ENCODE data around the gene TSPOAP1.

Gene TSPOAP1

GRCh38 chr17:58325289-58325726, 3.3 kb downstream of the TSPOAP1 start:
- no peak for ATAC-seq (ENCODE audit: low read depth)
- Histone ChIP-seq H3K27me3 (ENCODE audit: insufficient read depth, poor library complexity, severe bottlenecking) (peaks cover 4% of the 10 kb centered on the region), H3K4me3 (ENCODE audit: severe bottlenecking) (no peak overlapping the region), H3K9me3 (ENCODE audit: severe bottlenecking) (no peaks in the 10 kb centered on the region), H3K27ac (ENCODE audit: poor library complexity, severe bottlenecking) (no peak overlapping the region), H3K4me1 (ENCODE audit: insufficient read depth, poor library complexity, severe bottlenecking) (no peaks in the 10 kb centered on the region), H3K36me3 (ENCODE audit: low read depth) (no peaks in the 10 kb centered on the region)
- DNase-seq (ENCODE audit: low spot score): no peak
- no peak for TF ChIP-seq CTCF (IDR thresholded peaks at IDR 0.05; ENCODE audit: poor library complexity, severe bottlenecking)

- H3K4me3 ChIP-seq (ENCODE audit: severe bottlenecking): peak overlapping the region; percentile 31
- H3K27ac ChIP-seq (ENCODE audit: poor library complexity, severe bottlenecking): no peak overlapping the region
- DNase-seq (ENCODE audit: low spot score): no peak
- no peaks in the 10 kb centered on the region for H3K9me3 ChIP-seq (ENCODE audit: severe bottlenecking)
- no peak for TF ChIP-seq CTCF (IDR thresholded peaks at IDR 0.05; ENCODE audit: poor library complexity, severe bottlenecking)
- peak; percentile 64 for ATAC-seq (ENCODE audit: low read depth)
- H3K36me3 ChIP-seq (ENCODE audit: low read depth): no peaks in the 10 kb centered on the region
- peaks cover 4% of the 10 kb centered on the region for H3K27me3 ChIP-seq (ENCODE audit: insufficient read depth, poor library complexity, severe bottlenecking)
- H3K4me1 ChIP-seq (ENCODE audit: insufficient read depth, poor library complexity, severe bottlenecking): no peaks in the 10 kb centered on the region
Measured at GRCh38 chr17:58324409-58325288, 3.9 kb downstream of the TSPOAP1 start.

GRCh38 chr17:58324056-58324408, 4.6 kb downstream of the TSPOAP1 start:
- Histone ChIP-seq H3K27ac (ENCODE audit: poor library complexity, severe bottlenecking) (no peak overlapping the region), H3K9me3 (ENCODE audit: severe bottlenecking) (no peaks in the 10 kb centered on the region), H3K4me1 (ENCODE audit: insufficient read depth, poor library complexity, severe bottlenecking) (no peaks in the 10 kb centered on the region), H3K27me3 (ENCODE audit: insufficient read depth, poor library complexity, severe bottlenecking) (peaks cover 4% of the 10 kb centered on the region), H3K4me3 (ENCODE audit: severe bottlenecking) (peak overlapping the region; percentile 31), H3K36me3 (ENCODE audit: low read depth) (no peaks in the 10 kb centered on the region)
- no peak for ATAC-seq (ENCODE audit: low read depth)
- DNase-seq (ENCODE audit: low spot score): no peak
- TF ChIP-seq CTCF (IDR thresholded peaks at IDR 0.05; ENCODE audit: poor library complexity, severe bottlenecking): no peak

GRCh38 chr17:58323366-58324055, 5.1 kb downstream of the TSPOAP1 start:
- ATAC-seq (ENCODE audit: low read depth) (no peak), DNase-seq (ENCODE audit: low spot score) (no peak)
- Histone ChIP-seq H3K36me3 (ENCODE audit: low read depth) (no peaks in the 10 kb centered on the region), H3K27ac (ENCODE audit: poor library complexity, severe bottlenecking) (no peak overlapping the region), H3K9me3 (ENCODE audit: severe bottlenecking) (no peaks in the 10 kb centered on the region), H3K27me3 (ENCODE audit: insufficient read depth, poor library complexity, severe bottlenecking) (peaks cover 4% of the 10 kb centered on the region), H3K4me3 (ENCODE audit: severe bottlenecking) (no peak overlapping the region), H3K4me1 (ENCODE audit: insufficient read depth, poor library complexity, severe bottlenecking) (no peaks in the 10 kb centered on the region)
- TF ChIP-seq CTCF (IDR thresholded peaks at IDR 0.05; ENCODE audit: poor library complexity, severe bottlenecking): no peak
